H1 (cell line): ENCODE results near the gene MRPL22. TPM values are rescaled to one million over a fixed set of nuclear protein-coding genes. Genes with fewer than 3 reads are reported as not detected.

ENCODE experiments used
- CTCF ChIA-PET: fragments of 300-600 bp; sonication (Branson Sonifier 250); formaldehyde crosslinking; loops from one replicate; lab custom pipeline; 2021; ENCODE audit not compliant: partially characterized antibody; lab: Charles Lee
- POLR2A ChIA-PET: fragments of 300-600 bp; sonication (Branson Sonifier 250); formaldehyde crosslinking; loops from one replicate; lab custom pipeline; 2021; ENCODE audit warnings: inconsistent platforms; ENCODE audit not compliant: partially characterized antibody; lab: Charles Lee
- DNase-seq, 2 experiments: peaks; one replicate each; pipeline versions ENCODE4 v3.0.0 to v3.0.0-alpha.2; 2010 to 2022; ENCODE audit warnings: low spot score in 2 of 2, low read depth in 1 of 2, mixed read lengths in 1 of 2
- FAIRE-seq: peaks from 2 replicates; lab custom pipeline; 2011; peaks lifted over from hg19 to GRCh38; lab: Jason Lieb, UNC
- H2AFZ ChIP-seq: 2 replicates; pipeline ENCODE4 v1.8.1; 2012; ENCODE audit warnings: low read length, inconsistent platforms
- H2AK5ac ChIP-seq: 2 replicates; pipeline ENCODE4 v1.6.1; 2013; ENCODE audit warnings: low read depth, low read length
- H2BK120ac ChIP-seq: replicated peaks from 2 replicates; pipeline ENCODE3; 2013; ENCODE audit warnings: low read depth, low read length, inconsistent platforms
- H2BK12ac ChIP-seq: 2 replicates; pipeline ENCODE4 v1.6.1; 2013; ENCODE audit warnings: low read depth, low read length
- H2BK15ac ChIP-seq: 2 replicates; pipeline ENCODE4 v1.6.1; 2013; ENCODE audit warnings: low read length
- H2BK20ac ChIP-seq: 2 replicates; pipeline ENCODE4 v1.6.1; 2013; ENCODE audit warnings: low read length
- H2BK5ac ChIP-seq: 2 replicates; pipeline ENCODE4 v1.6.1; 2013; ENCODE audit warnings: low read depth, low read length
- H3K14ac ChIP-seq: 2 replicates; pipeline ENCODE4 v1.6.1; 2013; ENCODE audit warnings: inconsistent platforms; ENCODE audit not compliant: insufficient read length
- H3K18ac ChIP-seq: 2 replicates; pipeline ENCODE4 v1.6.1; 2013; ENCODE audit warnings: low read length; ENCODE audit errors: extremely low read depth
- H3K23ac ChIP-seq: 2 replicates; pipeline ENCODE4 v1.6.1; 2013; ENCODE audit warnings: inconsistent platforms; ENCODE audit not compliant: insufficient read length
- H3K23me2 ChIP-seq: 2 replicates; pipeline ENCODE4 v1.6.1; 2013; ENCODE audit warnings: low read depth, low read length
- H3K27ac ChIP-seq: 2 replicates; pipeline ENCODE4 v1.6.1; 2011; ENCODE audit warnings: low read depth, low read length, inconsistent platforms
- H3K27me3 ChIP-seq, 4 experiments: replicated peaks in 1 of 4; 1 replicate in 1 of 4; 2 replicates in 3 of 4; pipeline versions ENCODE4 v1.6.1 to v1.8.1; 2011 to 2013; ENCODE audit warnings: low read length in 3 of 4, mild to moderate bottlenecking in 3 of 4, inconsistent platforms in 2 of 4, mixed read lengths in 2 of 4, moderate library complexity in 1 of 4; ENCODE audit not compliant: control insufficient read depth in 3 of 4, insufficient read depth in 3 of 4; ENCODE audit errors: extremely low read depth in 1 of 4
- H3K36me3 ChIP-seq, 4 experiments: 2 replicates each; pipeline versions ENCODE4 v1.6.1 to v1.8.1; 2011 to 2013; ENCODE audit warnings: mild to moderate bottlenecking in 4 of 4, low read length in 3 of 4, moderate library complexity in 2 of 4, control low read depth in 1 of 4, inconsistent platforms in 1 of 4; ENCODE audit not compliant: insufficient read depth in 4 of 4, control insufficient read depth in 2 of 4
- H3K4ac ChIP-seq: replicated peaks from 2 replicates; pipeline ENCODE3; 2013; ENCODE audit warnings: low read length, low read depth, mixed read lengths, inconsistent platforms; ENCODE audit not compliant: insufficient read length
- H3K4me1 ChIP-seq, 4 experiments: replicated peaks in 1 of 4; 1 replicate in 1 of 4; 2 replicates in 3 of 4; pipeline versions ENCODE4 v1.6.1 to v1.8.1; 2011 to 2013; ENCODE audit warnings: low read length in 3 of 4, inconsistent platforms in 2 of 4, mixed read lengths in 1 of 4; ENCODE audit not compliant: insufficient read depth in 4 of 4, control insufficient read depth in 3 of 4
- H3K4me2 ChIP-seq, 2 experiments: 2 replicates each; pipeline versions ENCODE4 v1.6.1 to v1.8.1; 2011 to 2013; ENCODE audit warnings: low read depth in 2 of 2, low read length in 2 of 2, control low read depth in 1 of 2, inconsistent platforms in 1 of 2, mild to moderate bottlenecking in 1 of 2; ENCODE audit not compliant: insufficient read depth in 1 of 2
- H3K4me3 ChIP-seq, 4 experiments: fragments of 200-600, 300-600 bp in 1 of 4; sonication (generic), shearing (Covaris generic), sonication (Bioruptor Twin) in 1 of 4; 2 replicates each; pipeline versions ENCODE4 v1.5.1 to v1.8.1; 2011 to 2016; ENCODE audit warnings: low read length in 4 of 4, low read depth in 3 of 4, control low read depth in 2 of 4, inconsistent platforms in 2 of 4, mild to moderate bottlenecking in 2 of 4, mixed read lengths in 1 of 4, moderate library complexity in 1 of 4; ENCODE audit not compliant: insufficient read depth in 2 of 4; ENCODE audit errors: extremely low read depth in 1 of 4
- H3K56ac ChIP-seq: replicated peaks from 2 replicates; pipeline ENCODE3; 2013; ENCODE audit warnings: low read depth, mild to moderate bottlenecking, mixed read lengths, low read length, inconsistent platforms; ENCODE audit not compliant: insufficient read length
- H3K79me1 ChIP-seq: 2 replicates; pipeline ENCODE4 v1.6.1; 2013; ENCODE audit warnings: low read depth, low read length, control low read depth
- H3K79me2 ChIP-seq, 2 experiments: 2 replicates each; pipeline versions ENCODE4 v1.6.1 to v1.8.1; 2012 to 2013; ENCODE audit warnings: low read length in 2 of 2, mild to moderate bottlenecking in 2 of 2, inconsistent platforms in 1 of 2; ENCODE audit not compliant: insufficient read depth in 2 of 2, control insufficient read depth in 1 of 2
- H3K9ac ChIP-seq, 4 experiments: replicated peaks in 1 of 4; 1 replicate in 1 of 4; 2 replicates in 3 of 4; pipeline versions ENCODE4 v1.6.1 to v1.8.1; 2011 to 2013; ENCODE audit warnings: low read depth in 3 of 4, low read length in 3 of 4, control low read depth in 2 of 4, mild to moderate bottlenecking in 2 of 4, moderate library complexity in 2 of 4, inconsistent platforms in 1 of 4; ENCODE audit errors: extremely low read depth in 1 of 4
- H3K9me3 ChIP-seq, 2 experiments: 2 replicates each; pipeline versions ENCODE4 v1.6.1 to v1.8.1; 2012 to 2013; ENCODE audit warnings: mild to moderate bottlenecking in 2 of 2, moderate library complexity in 2 of 2, control low read depth in 1 of 2, inconsistent platforms in 1 of 2, low read depth in 1 of 2, low read length in 1 of 2, mixed read lengths in 1 of 2; ENCODE audit not compliant: insufficient read depth in 2 of 2
- H4K20me1 ChIP-seq, 2 experiments: replicated peaks in 1 of 2; 2 replicates each; pipeline versions ENCODE3 to v1.8.1; 2011 to 2013; ENCODE audit warnings: inconsistent platforms in 2 of 2, low read length in 2 of 2, mild to moderate bottlenecking in 1 of 2; ENCODE audit not compliant: insufficient read depth in 2 of 2, control insufficient read depth in 1 of 2
- H4K5ac ChIP-seq: 2 replicates; pipeline ENCODE4 v1.6.1; 2013; ENCODE audit warnings: low read length, low read depth, mixed read lengths, inconsistent platforms; ENCODE audit not compliant: insufficient read length
- H4K8ac ChIP-seq: 2 replicates; pipeline ENCODE4 v1.8.0; 2013; ENCODE audit warnings: mild to moderate bottlenecking, moderate library complexity, low read length, inconsistent platforms; ENCODE audit not compliant: insufficient read depth; ENCODE audit errors: extremely low read depth
- H4K91ac ChIP-seq: replicated peaks from 2 replicates; pipeline ENCODE3; 2013; ENCODE audit warnings: low read length, mixed read lengths, inconsistent platforms; ENCODE audit not compliant: insufficient read length
- CBX5 ChIP-seq: fragments of 300-800, 300-1000 bp; sonication (generic); IDR thresholded peaks from 2 replicates; pipeline ENCODE4 v1.7.1; 2016; ENCODE audit warnings: antibody characterized with exemption, low read length, low read depth
- EZH2 ChIP-seq: fragments of 200-600 bp; sonication (generic); IDR thresholded peaks from 2 replicates; pipeline ENCODE4 v1.7.1; 2012; ENCODE audit warnings: low read depth, mild to moderate bottlenecking, moderate library complexity, low read length, inconsistent platforms; ENCODE audit not compliant: severe bottlenecking
- NANOG ChIP-seq: IDR thresholded peaks from 2 replicates; pipeline ENCODE4 v1.6.1; 2011; ENCODE audit warnings: low read length, low read depth, mild to moderate bottlenecking, inconsistent platforms; ENCODE audit not compliant: insufficient read depth, poor library complexity, severe bottlenecking
- POU5F1 ChIP-seq: IDR thresholded peaks from 2 replicates; pipeline ENCODE4 v1.6.1; 2011; ENCODE audit warnings: low read depth, mild to moderate bottlenecking, low read length, moderate library complexity
- RBBP5 ChIP-seq: IDR thresholded peaks from 2 replicates; pipeline ENCODE4 v1.7.1; 2012; ENCODE audit warnings: low read depth, mild to moderate bottlenecking, inconsistent platforms, low read length, moderate library complexity, borderline replicate concordance
- SAP30 ChIP-seq: fragments of 300-600 bp; sonication (generic); IDR thresholded peaks from 2 replicates; pipeline ENCODE4 v1.7.1; 2012; ENCODE audit warnings: low read length, moderate library complexity, mild to moderate bottlenecking, inconsistent platforms; ENCODE audit not compliant: insufficient read depth, insufficient replicate concordance
- SIX5 ChIP-seq: IDR thresholded peaks from 2 replicates; pipeline ENCODE4 v1.6.1; 2011; ENCODE audit warnings: mild to moderate bottlenecking, low read depth, low read length
- TAF1 ChIP-seq: IDR thresholded peaks from 2 replicates; pipeline ENCODE4 v1.6.1; 2011; ENCODE audit warnings: mild to moderate bottlenecking, low read depth, low read length
- TAF7 ChIP-seq: optimal IDR thresholded peaks from 2 replicates; pipeline ENCODE3; 2011; ENCODE audit warnings: low read depth, mild to moderate bottlenecking, inconsistent platforms, low read length, moderate library complexity, borderline replicate concordance
- TCF12 ChIP-seq: IDR thresholded peaks from 2 replicates; pipeline ENCODE4 v1.6.1; 2011; ENCODE audit warnings: low read depth, mild to moderate bottlenecking, low read length
- TEAD4 ChIP-seq: IDR thresholded peaks from 2 replicates; pipeline ENCODE4 v1.6.1; 2012; ENCODE audit warnings: low read depth, low read length, inconsistent platforms, mixed read lengths
- ZNF274 ChIP-seq: IDR thresholded peaks from 2 replicates; pipeline ENCODE4 v1.7.0; 2012; ENCODE audit warnings: low read length, borderline replicate concordance; ENCODE audit errors: extremely low read depth
- WGBS, 2 experiments: shearing (Covaris generic) in 1 of 2; methylation state at CpG; one replicate each; pipeline versions ENCODE4 v1.1.6 to v1.1.7; 2013 to 2015; ENCODE audit warnings: low lambda C conversion rate in 2 of 2, mixed read lengths in 2 of 2, inconsistent platforms in 1 of 2, low coverage in 1 of 2, missing lambda C conversion rate in 1 of 2; ENCODE audit not compliant: insufficient replicate concordance in 2 of 2, insufficient coverage in 1 of 2, insufficient read length in 1 of 2; ENCODE audit errors: extremely low coverage in 1 of 2, missing lambda C conversion rate in 1 of 2; 5-methylcytosine and 5-hydroxymethylcytosine counted together
- polyA plus RNA-seq, 7 experiments: library from polyadenylated mRNA; depleted of rRNA in 3 of 7; stranded (reverse) in 5 of 7; unstranded in 2 of 7; fragments of >200 nt in 5 of 7; fragments of 200-250 nt in 2 of 7; gene quantifications; 1 replicate in 5 of 7; 2 replicates in 1 of 7; 4 replicates in 1 of 7; pipeline versions ENCODE4 v1.2.1 to v1.2.3, GENCODE V29; 2011 to 2013; ENCODE audit warnings: missing spikeins in 2 of 7, mixed read lengths in 2 of 7
- total RNA-seq: library from RNA; stranded (reverse); fragmentation: NEBNext Ultra II Directional; extraction: Animal tissue kit (Norgen Biotek cat#: 25700); gene quantifications from 2 replicates; pipeline ENCODE4 v1.2.1, GENCODE V29; 2021
- TF ChIP-seq, protein P1 (sequence below): IDR thresholded peaks from 2 replicates; pipeline ENCODE4 v1.6.1; 2012; ENCODE audit warnings: inconsistent platforms

The MRPL22 gene
- total and polyA plus RNA-seq, 2 of the 8 experiments (the other 6 are each of a cell fraction or from before 2014, with no cell fraction given) = 46.8 to 65.6 TPM

DNA sequence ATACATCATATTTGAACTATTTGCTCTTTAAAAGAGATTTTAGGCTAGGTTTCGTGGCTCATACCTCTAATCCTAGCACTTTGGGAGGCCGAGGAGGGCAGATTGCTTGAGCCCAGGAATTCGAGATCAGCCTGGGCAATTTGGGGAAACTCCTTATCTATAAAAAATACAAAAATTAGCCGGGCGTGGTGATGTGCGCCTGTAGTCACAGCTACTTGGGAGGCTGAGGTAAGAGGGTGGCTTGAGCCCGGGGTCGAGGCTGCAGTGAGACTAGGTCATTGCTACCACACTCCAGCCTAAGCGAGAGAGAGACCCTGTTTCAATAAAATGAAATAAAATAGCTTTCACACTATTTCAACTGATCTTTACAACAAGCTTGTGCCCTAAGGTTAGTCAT is 500 bp upstream of the MRPL22 start:
- H3K36me3 ChIP-seq = peaks cover 0 to 4% (median under 1%) of the 10 kb centered on the region in 4 experiments; a peak in 2 of 8 replicates
- POLR2A ChIA-PET = no interaction called here
- no peak overlapping the region; the same call in 1 of the 2 replicates for H4K8ac ChIP-seq
- no peak overlapping the region for H3K18ac ChIP-seq
- no peak overlapping the region for H3K27ac ChIP-seq
- peak overlapping the region in 2 of 4 experiments; percentile 55 to 78; a peak in 3 of 7 replicates for H3K9ac ChIP-seq
- H2BK15ac ChIP-seq = no peak overlapping the region
- H3K23me2 ChIP-seq = peaks cover 12% of the 10 kb centered on the region
- no peak overlapping the region for H3K23ac ChIP-seq
- no peak overlapping the region for H2BK20ac ChIP-seq
- WGBS, 2 experiments = 92% methylated on average over 9 of the region's 9 CpGs; no CpG with 5 or more reads in 1 of the 2 experiments
- peaks cover 2% of the 10 kb centered on the region for H3K79me1 ChIP-seq
- no peaks in the 10 kb centered on the region for H3K27me3 ChIP-seq
- H3K4me3 ChIP-seq = peak overlapping the region; percentile 90 to 99 (median 96); a peak in 5 of 8 replicates
- H3K9me3 ChIP-seq = no peaks in the 10 kb centered on the region
- no peak for FAIRE-seq
- H3K14ac ChIP-seq = no peak overlapping the region
- H3K4me2 ChIP-seq = peak overlapping the region; percentile 99 to 100
- peaks cover 8 to 35% of the 10 kb centered on the region in 2 experiments; a peak in 3 of 4 replicates for H3K79me2 ChIP-seq
- H2BK120ac ChIP-seq = no peak overlapping the region
- no peak overlapping the region for H2BK5ac ChIP-seq
- no peak overlapping the region for H4K91ac ChIP-seq
- H3K56ac ChIP-seq = no peak overlapping the region
- H4K5ac ChIP-seq = no peak overlapping the region
- H2AFZ ChIP-seq = peak overlapping the region; percentile 99; the same call in 1 of the 2 replicates
- CTCF ChIA-PET = interaction anchor here (0.6 to 2.5 kb wide), 2 partner anchors 13 to 65 kb away, joined by 3 to 6 read pairs; no protein-coding TSS in a partner anchor
- peaks cover 0 to 2% of the 10 kb centered on the region in 2 experiments for H4K20me1 ChIP-seq
- TF ChIP-seq NANOG = no peak
- TF ChIP-seq TCF12 = no peak
- TF ChIP-seq TEAD4 = no peak
- TF ChIP-seq RBBP5 = no peak
- TF ChIP-seq, protein P1, sequence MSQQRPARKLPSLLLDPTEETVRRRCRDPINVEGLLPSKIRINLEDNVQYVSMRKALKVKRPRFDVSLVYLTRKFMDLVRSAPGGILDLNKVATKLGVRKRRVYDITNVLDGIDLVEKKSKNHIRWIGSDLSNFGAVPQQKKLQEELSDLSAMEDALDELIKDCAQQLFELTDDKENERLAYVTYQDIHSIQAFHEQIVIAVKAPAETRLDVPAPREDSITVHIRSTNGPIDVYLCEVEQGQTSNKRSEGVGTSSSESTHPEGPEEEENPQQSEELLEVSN = no peak
- no peak for TF ChIP-seq ZNF274
- no peak for TF ChIP-seq SIX5
- TF ChIP-seq CBX5 = no peak
- TF ChIP-seq TAF7 = no peak
- TF ChIP-seq POU5F1 = no peak
- TF ChIP-seq SAP30 = no peak
- TF ChIP-seq EZH2 = no peak
- no peak for TF ChIP-seq TAF1
- no peak overlapping the region for H2AK5ac ChIP-seq
- peaks cover 0 to 9% (median 6%) of the 10 kb centered on the region in 4 experiments; a peak in 6 of 7 replicates for H3K4me1 ChIP-seq
- H3K4ac ChIP-seq = no peak overlapping the region
- peak overlapping the region; percentile 14; the same call in 1 of the 2 replicates for H2BK12ac ChIP-seq
- DNase-seq = no peak
